ENCODE data around the gene CCDC88B. TPM values are rescaled to one million over a fixed set of nuclear protein-coding genes. Genes with fewer than 3 reads are reported as not detected.
"Not testable (repeated sequence)": the region's sequence is repeated elsewhere in the genome, so short reads cannot be mapped to it uniquely, and the experiment has no call there.

CCDC88B gene
- total RNA-seq, 1 donor from 2014 or later: 7.7 TPM

- ATAC-seq (ENCODE audit: poor library complexity) (no peak), DNase-seq (no peak)
- intact Hi-C loops (cut with DNase I): loop anchor here (5.0 kb wide), 1 partner anchor 38 kb away; the partner anchor contains the start of gene RPS6KA4
Observed at GRCh38 chr11:64318766-64319761, 20.9 kb upstream of the CCDC88B start.

- intact Hi-C loops (cut with DNase I): no loop called here
- no peak for ATAC-seq (ENCODE audit: poor library complexity)
- no peak for DNase-seq
Observed at GRCh38 chr11:64320556-64320955, 19.4 kb upstream of the CCDC88B start.

- intact Hi-C loops (cut with DNase I): no loop called here
- DNase-seq (no peak), ATAC-seq (ENCODE audit: poor library complexity) (no peak)
Observed at GRCh38 chr11:64321026-64321425, 19.0 kb upstream of the CCDC88B start.

DNA sequence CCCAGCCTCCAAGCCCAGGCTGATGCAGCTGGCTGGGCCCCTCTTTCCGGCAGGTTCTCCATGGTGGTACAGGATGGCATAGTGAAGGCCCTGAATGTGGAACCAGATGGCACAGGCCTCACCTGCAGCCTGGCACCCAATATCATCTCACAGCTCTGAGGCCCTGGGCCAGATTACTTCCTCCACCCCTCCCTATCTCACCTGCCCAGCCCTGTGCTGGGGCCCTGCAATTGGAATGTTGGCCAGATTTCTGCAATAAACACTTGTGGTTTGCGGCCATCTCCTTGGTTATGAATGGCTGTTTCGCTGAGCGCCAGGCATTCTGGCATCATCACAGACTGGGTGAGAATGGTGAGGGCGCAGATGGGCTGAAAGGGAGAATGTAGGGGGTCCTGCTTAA is 18.5 kb upstream of the CCDC88B start:
- intact Hi-C loops (cut with DNase I): no loop called here
- ATAC-seq (ENCODE audit: poor library complexity) (no peak), DNase-seq (no peak)

- no peak for ATAC-seq (ENCODE audit: poor library complexity)
- intact Hi-C loops (cut with DNase I): no loop called here
- DNase-seq: no peak
Observed at GRCh38 chr11:64322925-64323260, 17.1 kb upstream of the CCDC88B start.

DNA sequence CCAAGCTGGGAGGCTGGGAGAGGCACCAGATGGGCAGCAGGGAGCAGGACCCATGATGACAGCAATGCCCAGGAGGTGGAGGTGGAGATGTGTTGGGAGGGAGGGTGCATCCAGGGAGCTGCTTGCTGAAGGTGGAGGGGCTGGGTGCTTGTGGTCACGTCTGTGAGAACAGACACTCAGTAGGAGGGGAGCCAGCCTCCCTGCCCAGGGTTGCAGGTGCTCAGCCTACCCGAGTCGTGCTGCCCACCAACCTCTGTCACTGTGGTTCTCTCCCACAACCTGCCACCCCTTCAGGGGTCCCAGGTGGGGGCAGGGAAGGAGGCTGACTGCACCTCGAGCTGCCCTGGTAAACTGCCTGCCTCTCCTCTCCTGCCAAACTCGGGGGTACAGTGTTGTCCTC is 16.6 kb upstream of the CCDC88B start:
- DNase-seq (no peak), ATAC-seq (ENCODE audit: poor library complexity) (no peak)
- intact Hi-C loops (cut with DNase I): no loop called here

- ATAC-seq (ENCODE audit: poor library complexity); DNase-seq; intact Hi-C loops (cut with DNase I): not testable (repeated sequence)
Observed at GRCh38 chr11:64323984-64324383, 16.0 kb upstream of the CCDC88B start.

DNA sequence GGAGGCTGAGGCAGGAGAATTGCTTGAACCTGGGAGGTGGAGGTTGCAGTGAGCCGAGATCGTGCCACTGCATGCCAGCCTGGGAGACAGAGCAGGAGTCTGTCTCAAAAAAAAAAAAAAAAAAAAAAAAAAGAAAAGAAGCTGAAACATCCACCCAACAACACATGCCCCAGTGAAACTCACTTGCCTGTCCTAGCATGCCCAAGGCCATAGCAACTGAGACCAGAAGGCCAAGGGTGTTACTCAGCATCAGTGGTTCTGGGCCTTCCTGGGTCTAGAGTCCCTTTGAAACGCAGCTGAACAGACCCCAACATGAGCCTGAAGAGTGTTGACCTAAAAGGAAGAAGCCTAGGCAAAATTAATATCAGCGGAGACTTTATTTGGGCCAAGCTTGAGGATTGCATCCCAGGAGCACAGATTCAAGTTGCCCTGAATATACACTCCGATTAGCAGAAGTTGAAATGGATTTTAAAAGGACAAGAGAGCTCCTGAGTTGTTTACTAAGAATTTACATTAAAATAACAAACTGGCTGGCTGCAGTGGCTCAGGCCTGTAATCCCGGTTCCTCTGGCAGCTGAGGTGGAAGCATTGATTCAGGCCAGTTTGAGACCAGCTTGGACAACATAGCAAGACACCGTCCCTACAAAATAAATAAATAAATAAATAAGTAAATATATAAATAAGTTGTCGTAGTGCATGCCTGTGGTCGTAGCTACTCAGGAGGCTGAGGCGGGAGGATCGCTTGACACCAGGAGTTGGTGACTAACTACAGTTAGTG is 15.1 kb upstream of the CCDC88B start:
- DNase-seq: no peak

GRCh38 chr11:64327375-64327774 is 12.6 kb upstream of the CCDC88B start:
- ATAC-seq (ENCODE audit: poor library complexity) (no peak), DNase-seq (no peak)
- intact Hi-C loops (cut with DNase I): no loop called here

More for the DNA sequence above, 15.1 kb upstream of the CCDC88B start:
- no peak for ATAC-seq (ENCODE audit: poor library complexity)
- intact Hi-C loops (cut with DNase I): no loop called here

GRCh38 chr11:64327993-64328392 is 12.0 kb upstream of the CCDC88B start:
- intact Hi-C loops (cut with DNase I): no loop called here
- ATAC-seq (ENCODE audit: poor library complexity): no peak
- no peak for DNase-seq

GRCh38 chr11:64330888-64331287 is 9.1 kb upstream of the CCDC88B start:
- no peak for ATAC-seq (ENCODE audit: poor library complexity)
- DNase-seq: no peak
- intact Hi-C loops (cut with DNase I): no loop called here

- DNase-seq: peak; percentile 88
- peak; percentile 71 for ATAC-seq (ENCODE audit: poor library complexity)
- intact Hi-C loops (cut with DNase I): no loop called here
Observed at GRCh38 chr11:64331569-64332371, 8.2 kb upstream of the CCDC88B start.

DNA sequence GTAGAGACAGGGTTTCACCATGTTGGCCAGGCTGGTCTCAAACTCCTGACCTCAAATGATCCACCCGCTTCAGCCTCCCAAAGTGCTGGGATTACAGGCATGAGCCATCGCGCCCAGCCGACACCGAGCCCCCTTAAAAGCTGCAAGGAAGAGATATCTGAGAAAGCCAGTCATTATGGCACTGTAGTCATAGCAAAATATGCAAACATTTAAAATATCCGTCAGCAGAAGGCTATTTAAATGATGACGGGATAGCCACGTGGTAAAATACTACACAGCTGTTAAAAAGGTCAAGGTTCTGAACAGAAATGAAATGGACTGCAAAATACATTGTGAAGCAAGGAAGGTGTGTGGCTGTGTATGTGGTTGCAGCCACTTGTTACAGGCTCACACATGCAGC is 6.4 kb upstream of the CCDC88B start:
- intact Hi-C loops (cut with DNase I): no loop called here
- DNase-seq: no peak
- ATAC-seq (ENCODE audit: poor library complexity): no peak

DNA sequence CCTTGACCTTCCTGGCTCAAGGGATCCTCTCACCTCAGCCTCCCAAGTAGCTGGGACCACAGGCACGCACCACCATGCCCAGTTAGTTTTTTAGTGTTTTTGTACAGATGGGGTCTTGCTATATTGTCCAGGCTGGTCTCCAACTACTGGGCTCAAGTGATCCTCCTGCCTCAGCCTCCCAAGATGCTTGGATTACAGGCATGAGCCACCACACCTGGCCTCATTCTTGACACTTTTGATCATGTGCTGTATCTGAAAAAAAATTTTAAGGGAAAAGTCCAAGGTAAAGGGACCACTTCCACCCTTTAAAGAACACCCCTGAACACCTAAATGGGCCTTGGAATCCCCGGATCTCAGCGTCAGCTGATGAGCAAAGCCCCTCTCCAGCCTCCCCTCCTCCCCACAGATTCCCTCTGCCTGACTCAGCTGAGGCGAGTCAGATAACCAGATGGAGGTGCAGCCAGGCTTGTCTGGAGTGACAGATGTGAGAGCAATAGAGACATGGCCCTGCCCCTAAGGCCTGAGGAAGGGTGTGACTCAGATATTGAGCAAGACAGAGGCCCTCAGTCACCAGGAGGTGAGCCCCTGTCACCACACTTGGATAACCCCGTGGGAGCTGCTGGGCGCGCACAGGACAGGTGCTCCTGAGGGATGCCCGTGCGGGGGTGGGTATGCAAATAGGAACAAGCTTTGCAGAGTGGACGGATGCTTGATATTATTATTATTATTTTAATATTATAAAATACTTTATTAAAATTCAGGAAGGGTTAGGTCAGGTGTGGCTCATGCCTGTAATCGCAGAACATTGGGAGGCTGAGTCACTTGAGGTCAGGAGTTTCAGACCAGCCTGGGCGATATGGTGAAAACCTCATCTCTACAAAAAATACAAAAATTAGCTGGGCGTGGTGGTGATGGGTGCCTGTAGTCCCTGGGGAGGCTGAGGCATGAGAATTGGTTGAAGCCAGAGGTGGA is 5.0 kb upstream of the CCDC88B start:
- peak; percentile 60 for ATAC-seq (ENCODE audit: poor library complexity)
- intact Hi-C loops (cut with DNase I): no loop called here
- no peak for DNase-seq

DNA sequence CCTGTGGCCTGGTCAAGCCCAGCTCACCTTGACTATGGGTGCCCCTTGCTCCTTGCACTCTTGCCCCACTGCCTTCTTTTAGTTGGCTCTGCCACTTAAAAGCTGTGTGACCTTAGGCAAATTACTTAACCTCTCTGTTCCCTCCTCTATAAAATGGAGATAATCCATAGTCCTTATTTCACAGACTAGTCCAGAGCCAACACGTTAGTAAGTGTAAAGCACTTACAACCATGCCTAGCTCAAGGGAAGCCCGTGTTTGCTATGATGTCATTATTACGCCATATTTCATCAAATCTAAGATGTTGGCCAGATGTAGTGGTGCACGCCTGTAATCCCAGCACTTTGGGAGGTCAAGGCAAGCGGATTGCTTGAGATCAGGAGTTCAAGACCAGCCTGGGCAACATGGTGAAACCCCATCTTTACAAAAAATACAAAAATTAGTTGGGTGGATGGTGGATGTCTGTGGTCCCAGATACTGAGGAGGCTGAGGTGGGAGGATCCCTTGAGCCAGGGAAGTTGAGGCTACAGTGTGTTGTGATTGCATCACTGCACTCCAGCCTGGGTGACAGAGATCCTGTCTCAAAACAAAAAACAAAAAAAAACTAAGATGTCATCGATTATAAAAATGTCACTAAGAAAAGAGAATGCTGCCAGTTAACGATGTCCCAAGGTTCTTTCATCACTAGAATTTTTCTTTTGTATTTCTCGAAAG is 2.3 kb upstream of the CCDC88B start:
- intact Hi-C loops (cut with DNase I): no loop called here
- DNase-seq (no peak), ATAC-seq (ENCODE audit: poor library complexity) (no peak)

- intact Hi-C loops (cut with DNase I): no loop called here
Observed at GRCh38 chr11:64338716-64339115, 1.3 kb upstream of the CCDC88B start.

GRCh38 chr11:64339286-64339685 is 718 bp upstream of the CCDC88B start:
- intact Hi-C loops (cut with DNase I): no loop called here
- ATAC-seq (ENCODE audit: poor library complexity): no peak
- no peak for DNase-seq

More at GRCh38 chr11:64338716-64339115, 1.3 kb upstream of the CCDC88B start:
- DNase-seq (no peak), ATAC-seq (ENCODE audit: poor library complexity) (no peak)
